H9 (cell line): ENCODE results near the gene PCBP2. TPM values are rescaled to one million over a fixed set of nuclear protein-coding genes. Genes with fewer than 3 reads are reported as not detected.

Experiments
- DNase-seq: peaks from one replicate; pipeline ENCODE4 v3.0.0-alpha.2; 2017
- H2AFZ ChIP-seq: one replicate; pipeline ENCODE4 v1.6.1; 2013; ENCODE audit warnings: mild to moderate bottlenecking, low read length, control low read depth, moderate library complexity
- H2AK5ac ChIP-seq: 2 replicates; pipeline ENCODE4 v1.6.1; 2013; ENCODE audit warnings: low read length, control low read depth, mixed read lengths; ENCODE audit not compliant: insufficient read length
- H2BK120ac ChIP-seq: one replicate; pipeline ENCODE4 v1.6.1; 2013; ENCODE audit warnings: low read depth, mild to moderate bottlenecking, low read length, control low read depth, inconsistent platforms; ENCODE audit not compliant: poor library complexity, severe bottlenecking
- H2BK12ac ChIP-seq: 2 replicates; pipeline ENCODE4 v1.6.1; 2013; ENCODE audit warnings: low read length, control low read depth, mixed read lengths, low read depth; ENCODE audit not compliant: insufficient read length
- H2BK15ac ChIP-seq: 2 replicates; pipeline ENCODE4 v1.6.1; 2013; ENCODE audit warnings: low read depth, low read length, control low read depth
- H2BK20ac ChIP-seq: one replicate; pipeline ENCODE4 v1.6.1; 2013; ENCODE audit warnings: low read depth, mild to moderate bottlenecking, low read length, control low read depth, inconsistent platforms; ENCODE audit not compliant: poor library complexity, severe bottlenecking
- H2BK5ac ChIP-seq: 2 replicates; pipeline ENCODE4 v1.6.1; 2013; ENCODE audit warnings: low read length, control low read depth, mixed read lengths; ENCODE audit not compliant: insufficient read length
- H3K14ac ChIP-seq: 2 replicates; pipeline ENCODE4 v1.6.1; 2013; ENCODE audit warnings: low read length, control low read depth; ENCODE audit not compliant: insufficient read depth
- H3K18ac ChIP-seq: 2 replicates; pipeline ENCODE4 v1.6.1; 2013; ENCODE audit warnings: low read depth, mild to moderate bottlenecking, mixed read lengths, low read length, control low read depth; ENCODE audit not compliant: insufficient read length
- H3K23ac ChIP-seq: 2 replicates; pipeline ENCODE4 v1.6.1; 2013; ENCODE audit warnings: low read length, control low read depth, mixed read lengths, low read depth; ENCODE audit not compliant: insufficient read length
- H3K23me2 ChIP-seq: 2 replicates; pipeline ENCODE4 v1.6.1; 2013; ENCODE audit warnings: low read depth, mild to moderate bottlenecking, mixed read lengths, low read length, control low read depth; ENCODE audit not compliant: insufficient read length, poor library complexity, severe bottlenecking
- H3K27ac ChIP-seq: 2 replicates; pipeline ENCODE4 v1.5.1; 2013; ENCODE audit warnings: low read length, control low read depth, mixed read lengths, low read depth; ENCODE audit not compliant: insufficient read length
- H3K27me3 ChIP-seq: 2 replicates; pipeline ENCODE4 v1.6.1; 2013; ENCODE audit warnings: low read length, control low read depth, inconsistent platforms; ENCODE audit not compliant: insufficient read depth
- H3K4ac ChIP-seq: 2 replicates; pipeline ENCODE4 v1.6.1; 2013; ENCODE audit warnings: low read depth, mild to moderate bottlenecking, control low read depth, inconsistent platforms, low read length, moderate library complexity
- H3K4me1 ChIP-seq: 2 replicates; pipeline ENCODE4 v1.6.1; 2013; ENCODE audit warnings: low read length, control low read depth, inconsistent platforms; ENCODE audit not compliant: insufficient read depth
- H3K4me2 ChIP-seq: 2 replicates; pipeline ENCODE4 v1.6.1; 2013; ENCODE audit warnings: low read length, control low read depth, mixed read lengths; ENCODE audit not compliant: insufficient read length, insufficient read depth
- H3K56ac ChIP-seq: 2 replicates; pipeline ENCODE4 v1.6.1; 2013; ENCODE audit warnings: low read depth, mild to moderate bottlenecking, mixed read lengths, low read length, control low read depth; ENCODE audit not compliant: insufficient read length
- H3K79me1 ChIP-seq: 2 replicates; pipeline ENCODE4 v1.6.1; 2013; ENCODE audit warnings: low read depth, mild to moderate bottlenecking, moderate library complexity, low read length, control low read depth, inconsistent platforms; ENCODE audit not compliant: insufficient read depth, poor library complexity, severe bottlenecking
- H3K79me2 ChIP-seq: 2 replicates; pipeline ENCODE4 v1.6.1; 2013; ENCODE audit warnings: low read length, control low read depth, inconsistent platforms; ENCODE audit not compliant: insufficient read depth
- H3K9ac ChIP-seq: 2 replicates; pipeline ENCODE4 v1.6.1; 2013; ENCODE audit warnings: low read length, control low read depth, mixed read lengths; ENCODE audit not compliant: insufficient read length; ENCODE audit errors: extremely low read depth
- H3K9me3 ChIP-seq: one replicate; pipeline ENCODE4 v1.6.1; 2013; ENCODE audit warnings: low read depth, low read length, inconsistent platforms; ENCODE audit not compliant: control insufficient read depth
- H3T11ph ChIP-seq: one replicate; pipeline ENCODE4 v1.6.1; 2013; ENCODE audit warnings: mild to moderate bottlenecking, low read length, control low read depth, inconsistent platforms
- H4K20me1 ChIP-seq: one replicate; pipeline ENCODE4 v1.6.1; 2013; ENCODE audit not compliant: control insufficient read depth, insufficient read length, insufficient read depth
- H4K5ac ChIP-seq: 2 replicates; pipeline ENCODE4 v1.6.1; 2013; ENCODE audit warnings: low read depth, mild to moderate bottlenecking, mixed read lengths, low read length, control low read depth; ENCODE audit not compliant: insufficient read length
- H4K8ac ChIP-seq: replicated peaks from 2 replicates; pipeline ENCODE4 v1.6.1; 2013; ENCODE audit warnings: low read length, control low read depth, mixed read lengths, low read depth; ENCODE audit not compliant: insufficient read length
- H4K91ac ChIP-seq: 2 replicates; pipeline ENCODE4 v1.6.1; 2013; ENCODE audit warnings: low read depth, mild to moderate bottlenecking, moderate library complexity, mixed read lengths, low read length, control low read depth; ENCODE audit not compliant: insufficient read length
- H3K27ac Mint-ChIP-seq, 3 experiments: 2 replicates in 2 of 3; 3 replicates in 1 of 3; pipeline ENCODE4 v1.8.0; 2020 to 2021; ENCODE audit warnings: mixed read lengths in 3 of 3, mild to moderate bottlenecking in 1 of 3, moderate library complexity in 1 of 3
- H3K27me3 Mint-ChIP-seq: 2 replicates; pipeline ENCODE4 v1.8.0; 2021; ENCODE audit warnings: low read depth, mild to moderate bottlenecking, moderate library complexity, mixed read lengths
- H3K36me3 Mint-ChIP-seq, 3 experiments: 2 replicates in 2 of 3; 3 replicates in 1 of 3; pipeline ENCODE4 v1.8.0; 2020 to 2021; ENCODE audit warnings: low read depth in 3 of 3, mixed read lengths in 3 of 3; ENCODE audit not compliant: insufficient read depth in 1 of 3
- H3K4me1 Mint-ChIP-seq, 2 experiments: 2 replicates each; pipeline ENCODE4 v1.8.0; 2020; ENCODE audit warnings: mixed read lengths in 2 of 2
- H3K4me3 Mint-ChIP-seq, 2 experiments: 2 replicates in 1 of 2; 3 replicates in 1 of 2; pipeline ENCODE4 v1.8.0; 2020 to 2021; ENCODE audit warnings: mild to moderate bottlenecking in 2 of 2, mixed read lengths in 2 of 2, moderate library complexity in 1 of 2
- H3K9me3 Mint-ChIP-seq, 2 experiments: 2 replicates in 1 of 2; 3 replicates in 1 of 2; pipeline ENCODE4 v1.8.0; 2020; ENCODE audit warnings: mild to moderate bottlenecking in 2 of 2, mixed read lengths in 2 of 2, moderate library complexity in 1 of 2
- CTCF ChIP-seq: fragments of 200-600 bp; sonication (generic); conservative IDR thresholded peaks from 3 replicates; pipeline ENCODE4 v1.8.0; 2021; ENCODE audit warnings: antibody characterized with exemption, mild to moderate bottlenecking
- WGBS: extraction: QIAGEN DNeasy Blood & Tissue Kit; methylation state at CpG from one replicate; pipeline ENCODE4 v1.1.7; 2013; ENCODE audit warnings: missing lambda C conversion rate, low lambda C conversion rate, mixed read lengths; ENCODE audit not compliant: insufficient read length; ENCODE audit errors: extremely low coverage; 5-methylcytosine and 5-hydroxymethylcytosine counted together
- total RNA-seq: library from RNA; stranded (reverse); gene quantifications from 2 replicates; pipeline ENCODE4 v1.2.1, GENCODE V29; 2021

The PCBP2 gene
- total RNA-seq, 1 experiment from 2014 or later = 1,207 TPM

- Histone ChIP-seq H3K27ac (no peak overlapping the region), H4K20me1 (no peaks in the 10 kb centered on the region), H3K23me2 (no peaks in the 10 kb centered on the region), H3K79me2 (no peaks in the 10 kb centered on the region), H3T11ph (no peak overlapping the region), H2AK5ac (no peak overlapping the region), H3K14ac (no peak overlapping the region), H3K9ac (no peak overlapping the region), H2BK120ac (no peak overlapping the region), H3K27me3 (no peaks in the 10 kb centered on the region), H3K4ac (no peak overlapping the region), H2AFZ (no peak overlapping the region), H4K5ac (no peak overlapping the region), H4K91ac (no peak overlapping the region), H3K23ac (no peak overlapping the region), H3K9me3 (no peaks in the 10 kb centered on the region), H2BK12ac (no peak overlapping the region), H3K4me1 (no peaks in the 10 kb centered on the region), H2BK20ac (no peak overlapping the region), H3K56ac (no peak overlapping the region), H3K79me1 (peaks cover 8% of the 10 kb centered on the region), H3K18ac (no peak overlapping the region), H2BK5ac (no peak overlapping the region), H3K4me2 (no peak overlapping the region), H4K8ac (no peak overlapping the region), H2BK15ac (no peak overlapping the region)
- Mint-ChIP-seq H3K27ac (peak overlapping the region in 1 of 3 experiments; percentile 90; a peak in 2 of 7 replicates), H3K9me3 (no peaks in the 10 kb centered on the region; a peak in 1 of 5 replicates), H3K4me1 (peaks cover 37 to 48% of the 10 kb centered on the region in 2 experiments), H3K4me3 (no peak overlapping the region), H3K36me3 (peaks cover 62 to 98% (median 90%) of the 10 kb centered on the region in 3 experiments), H3K27me3 (no peaks in the 10 kb centered on the region)
- TF ChIP-seq CTCF = no peak
- no CpG with 5 or more reads among the region's 2 CpGs for WGBS
- no peak for DNase-seq
Measured at GRCh38 chr12:53474077-53474476, 22.2 kb downstream of the PCBP2 start.
